OCI-M1 (cell line): ENCODE measurements around the gene ICAM5.

Experiments
- DNase-seq: peaks from one replicate; lab custom pipeline; 2025; lab: John Stamatoyannopoulos, UW

The ICAM5 gene

DNA sequence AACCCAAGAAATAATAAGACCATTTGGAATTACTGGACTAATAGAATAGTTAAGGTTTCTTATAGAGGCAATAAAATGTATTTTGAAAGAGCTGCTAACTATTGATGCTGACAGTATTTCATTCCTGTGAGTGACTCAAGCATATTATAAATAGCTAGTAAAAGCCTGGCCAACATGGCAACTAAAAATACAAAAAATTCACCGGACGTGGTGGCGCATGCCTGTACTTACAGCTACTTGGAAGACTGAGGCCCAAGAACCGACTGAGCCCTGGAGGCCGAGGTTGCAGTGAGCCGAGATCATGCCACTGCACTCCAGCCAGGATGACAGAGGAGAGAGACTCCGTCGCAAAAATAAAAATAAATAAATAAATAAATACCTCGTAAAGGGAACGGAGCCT lies 55.0 kb downstream of the ICAM5 start:
- no peak for DNase-seq
